ENCODE data around the gene SH3GL3.

SH3GL3 gene

DNA sequence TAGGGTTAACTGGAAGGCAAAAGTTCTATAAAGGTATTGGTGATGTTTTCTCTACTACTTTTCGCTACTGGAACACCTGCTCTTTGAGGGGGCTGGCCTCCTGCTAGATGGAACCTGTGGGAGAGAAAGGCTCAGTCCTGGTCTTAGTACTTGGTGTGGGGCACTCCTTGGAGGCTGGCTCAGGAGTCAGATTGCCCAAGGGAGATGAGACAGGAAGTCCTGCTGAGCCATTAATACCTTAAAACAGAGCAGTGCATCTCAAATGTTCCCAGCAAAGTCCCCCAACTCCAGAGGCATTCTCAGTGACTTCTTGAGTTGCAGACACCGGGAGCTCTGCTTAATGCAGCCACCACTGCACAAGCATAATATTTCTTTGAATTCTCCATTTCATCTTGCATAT lies 203.7 kb downstream of the SH3GL3 start:
- H3K4me3 ChIP-seq (ENCODE audit: low read depth, low read length) = no peak overlapping the region
- TF ChIP-seq, protein P1, sequence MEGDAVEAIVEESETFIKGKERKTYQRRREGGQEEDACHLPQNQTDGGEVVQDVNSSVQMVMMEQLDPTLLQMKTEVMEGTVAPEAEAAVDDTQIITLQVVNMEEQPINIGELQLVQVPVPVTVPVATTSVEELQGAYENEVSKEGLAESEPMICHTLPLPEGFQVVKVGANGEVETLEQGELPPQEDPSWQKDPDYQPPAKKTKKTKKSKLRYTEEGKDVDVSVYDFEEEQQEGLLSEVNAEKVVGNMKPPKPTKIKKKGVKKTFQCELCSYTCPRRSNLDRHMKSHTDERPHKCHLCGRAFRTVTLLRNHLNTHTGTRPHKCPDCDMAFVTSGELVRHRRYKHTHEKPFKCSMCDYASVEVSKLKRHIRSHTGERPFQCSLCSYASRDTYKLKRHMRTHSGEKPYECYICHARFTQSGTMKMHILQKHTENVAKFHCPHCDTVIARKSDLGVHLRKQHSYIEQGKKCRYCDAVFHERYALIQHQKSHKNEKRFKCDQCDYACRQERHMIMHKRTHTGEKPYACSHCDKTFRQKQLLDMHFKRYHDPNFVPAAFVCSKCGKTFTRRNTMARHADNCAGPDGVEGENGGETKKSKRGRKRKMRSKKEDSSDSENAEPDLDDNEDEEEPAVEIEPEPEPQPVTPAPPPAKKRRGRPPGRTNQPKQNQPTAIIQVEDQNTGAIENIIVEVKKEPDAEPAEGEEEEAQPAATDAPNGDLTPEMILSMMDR (IDR thresholded peaks at IDR 0.05; ENCODE audit: borderline replicate concordance, insufficient read depth, low read depth, low read length) = no peak

DNA sequence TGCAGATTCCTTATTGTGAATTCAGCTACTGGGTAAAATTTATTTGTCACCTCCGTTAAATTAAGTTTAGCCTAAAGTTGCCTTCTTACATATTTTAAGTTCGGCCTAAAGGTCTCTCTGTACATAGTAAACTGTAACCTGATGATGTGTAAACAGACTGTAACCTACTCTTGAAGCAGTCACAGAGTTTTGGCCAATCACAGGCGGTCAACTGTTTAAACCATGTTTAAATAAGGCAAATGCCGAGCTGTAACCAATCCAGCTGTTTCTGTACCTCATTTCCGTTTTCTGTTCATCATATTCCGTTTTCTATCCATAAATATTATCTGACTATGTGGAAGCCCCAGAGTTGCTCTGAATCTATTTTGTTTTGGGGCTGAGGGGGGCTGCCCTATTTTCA lies 204.4 kb downstream of the SH3GL3 start:
- TF ChIP-seq, protein P1 (IDR thresholded peaks at IDR 0.05; ENCODE audit: borderline replicate concordance, insufficient read depth, low read depth, low read length) = no peak
- no peak overlapping the region for H3K4me3 ChIP-seq (ENCODE audit: low read depth, low read length)

DNA sequence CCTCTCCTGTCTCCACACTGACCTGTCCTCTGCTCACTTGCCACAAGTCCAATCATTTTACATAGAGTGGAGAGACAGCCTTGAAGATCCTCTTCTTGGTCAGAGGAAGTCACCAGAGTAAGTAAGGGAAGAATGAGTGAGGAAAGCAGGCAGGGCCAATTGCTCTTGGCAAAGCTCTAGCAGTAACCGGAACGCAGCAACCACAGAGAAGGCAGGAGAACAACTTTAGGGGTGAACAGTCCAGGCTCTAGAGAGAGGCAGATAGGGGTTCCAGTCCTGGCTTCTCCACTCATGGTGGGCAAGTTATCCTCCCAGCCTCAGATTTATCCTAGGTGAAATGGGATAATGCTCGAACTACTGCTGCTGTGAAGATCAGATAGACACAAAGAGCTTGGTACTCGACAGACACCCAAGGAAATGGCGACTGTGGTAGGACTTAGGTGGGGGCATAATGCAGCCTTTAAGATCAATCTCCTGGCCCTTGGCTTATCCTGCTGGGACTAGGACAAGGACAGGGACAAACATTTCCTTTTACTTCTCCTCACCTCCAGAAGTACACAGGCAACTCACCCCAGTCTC lies 205.6 kb downstream of the SH3GL3 start:
- TF ChIP-seq, protein P1 (IDR thresholded peaks at IDR 0.05; ENCODE audit: borderline replicate concordance, insufficient read depth, low read depth, low read length) = no peak

GRCh38 chr15:83653288-83653638 lies 206.1 kb downstream of the SH3GL3 start:
- no peak overlapping the region for H3K4me3 ChIP-seq (ENCODE audit: low read depth, low read length)
- TF ChIP-seq, protein P1 (IDR thresholded peaks at IDR 0.05; ENCODE audit: borderline replicate concordance, insufficient read depth, low read depth, low read length) = no peak

More for the DNA sequence above, 205.6 kb downstream of the SH3GL3 start:
- no peak overlapping the region for H3K4me3 ChIP-seq (ENCODE audit: low read depth, low read length)

DNA sequence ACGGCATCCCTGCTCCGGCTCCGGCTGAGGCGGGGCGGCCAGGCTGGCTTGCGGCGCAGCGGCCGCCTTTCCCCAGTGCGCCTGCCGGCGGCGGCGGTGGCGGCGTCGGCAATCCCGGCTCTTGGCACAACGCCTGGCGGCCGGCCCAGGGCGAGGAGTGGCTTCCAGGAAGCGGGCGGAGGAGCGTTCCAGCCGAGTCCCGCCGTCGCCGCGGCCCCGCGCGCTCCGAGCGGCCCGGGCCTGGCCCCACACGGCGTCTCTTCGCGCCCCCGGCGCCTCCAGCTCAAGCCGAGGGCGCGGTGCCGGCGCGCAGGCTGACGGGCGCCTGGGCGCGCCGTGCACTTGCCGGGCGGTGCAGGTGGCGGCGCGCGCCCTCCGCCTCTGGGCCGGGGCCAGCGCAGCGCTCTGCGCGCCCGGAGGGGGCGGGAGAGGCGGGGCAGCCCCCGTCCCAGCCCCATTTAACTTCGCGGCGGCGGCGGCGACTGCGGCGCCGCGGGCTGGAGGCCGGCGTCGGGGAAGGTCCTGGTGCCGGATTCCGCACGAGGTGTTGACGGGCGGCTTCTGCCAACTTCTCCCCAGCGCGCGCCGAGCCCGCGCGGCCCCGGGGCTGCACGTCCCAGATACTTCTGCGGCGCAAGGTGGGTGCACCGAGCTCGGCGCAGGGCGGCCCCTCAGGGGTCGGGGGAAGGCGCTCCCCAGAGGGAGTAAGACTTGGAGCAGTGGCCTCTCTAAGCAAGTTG lies 206.7 kb downstream of the SH3GL3 start, which contains the start of gene ADAMTSL3:
Gene ADAMTSL3 (plus strand): TSS at position 485 of the 740 bp plus-strand sequence. CDS start 1,639 bp downstream, outside the sequence.
- TF ChIP-seq, protein P1 (IDR thresholded peaks at IDR 0.05; ENCODE audit: borderline replicate concordance, insufficient read depth, low read depth, low read length) = no peak
- H3K4me3 ChIP-seq (ENCODE audit: low read depth, low read length) = no peak within 1 kb of the TSS

- H3K4me3 ChIP-seq (ENCODE audit: low read depth, low read length) = no peak overlapping the region
These were observed 207.5 kb downstream of the SH3GL3 start for GRCh38 chr15:83654379-83655236.

More at GRCh38 chr15:83654379-83655236, 207.5 kb downstream of the SH3GL3 start:
- TF ChIP-seq, protein P1 (IDR thresholded peaks at IDR 0.05; ENCODE audit: borderline replicate concordance, insufficient read depth, low read depth, low read length) = no peak

Measured in GM12875 (cell line).